HG02678 (cell line): ENCODE data around the gene OR51T1.
"Not testable (repeated sequence)": the region's sequence is repeated elsewhere in the genome, so short reads cannot be mapped to it uniquely, and the experiment has no call there.

Experiments used
- ATAC-seq: cut with Tn5 transposase; IDR thresholded peaks from one replicate; pipeline ENCODE4 v1.9.1; 2021; ENCODE audit warnings: mild to moderate bottlenecking, moderate library complexity; ENCODE audit not compliant: unreplicated experiment

OR51T1 gene

GRCh38 chr11:4881860-4882500 lies at the start of gene OR51T1:
Gene OR51T1 (plus strand): TSS chr11:4881900. CDS start chr11:4881900, 0 bp downstream.
- no peak for ATAC-seq

- no peak for ATAC-seq
Observed at GRCh38 chr11:4839851-4840549, 41.7 kb upstream of the OR51T1 start.

- ATAC-seq, result no peak
Observed at GRCh38 chr11:4848908-4849532, 32.7 kb upstream of the OR51T1 start, which contains the start of gene OR51S1. Gene OR51S1 (minus strand): TSS chr11:4849208. CDS start chr11:4849208, 0 bp downstream.

- no peak for ATAC-seq
Observed at GRCh38 chr11:4851033-4851432, 30.7 kb upstream of the OR51T1 start.

- ATAC-seq, result not testable (repeated sequence)
Observed at GRCh38 chr11:4854286-4854685, 27.4 kb upstream of the OR51T1 start.

- ATAC-seq, result no peak
Observed at GRCh38 chr11:4862447-4863236, 19.1 kb upstream of the OR51T1 start.

GRCh38 chr11:4863876-4864275 lies 17.8 kb upstream of the OR51T1 start:
- no peak for ATAC-seq

GRCh38 chr11:4865855-4866254 lies 15.8 kb upstream of the OR51T1 start:
- ATAC-seq, result no peak

- ATAC-seq, result no peak
Observed at GRCh38 chr11:4881188-4881587, 512 bp upstream of the OR51T1 start.

GRCh38 chr11:4882543-4882942 lies 843 bp downstream of the OR51T1 start:
- ATAC-seq, result no peak

- no peak for ATAC-seq
Observed at GRCh38 chr11:4884361-4884760, 2.7 kb downstream of the OR51T1 start.

GRCh38 chr11:4886186-4886585 lies 4.5 kb downstream of the OR51T1 start:
- ATAC-seq, result no peak

GRCh38 chr11:4887591-4887990 lies 5.9 kb downstream of the OR51T1 start:
- no peak for ATAC-seq

GRCh38 chr11:4890279-4890678 lies 8.6 kb downstream of the OR51T1 start:
- ATAC-seq, result no peak

- no peak for ATAC-seq
Observed at GRCh38 chr11:4891996-4892640, 10.4 kb downstream of the OR51T1 start.

GRCh38 chr11:4903484-4903883 lies 21.8 kb downstream of the OR51T1 start, which contains the start of gene OR51A7:
Gene OR51A7 (plus strand): TSS chr11:4903783. CDS start chr11:4907370, 3,587 bp downstream.
- ATAC-seq, result no peak

- ATAC-seq, result no peak
Observed at GRCh38 chr11:4916581-4916980, 34.9 kb downstream of the OR51T1 start.

GRCh38 chr11:4919250-4919649 lies 37.5 kb downstream of the OR51T1 start, which contains the start of gene OR51G2:
Gene OR51G2 (minus strand): TSS chr11:4919350. CDS start chr11:4915663, 3,687 bp downstream.
- ATAC-seq, result no peak

GRCh38 chr11:4921796-4922195 lies 40.1 kb downstream of the OR51T1 start:
- ATAC-seq, result no peak

GRCh38 chr11:4922304-4922703 lies 40.6 kb downstream of the OR51T1 start:
- ATAC-seq, result no peak
